ENCODE measurements around the gene PRND. TPM values are rescaled to one million over a fixed set of nuclear protein-coding genes. Genes with fewer than 3 reads are reported as not detected.

The PRND gene
- total RNA-seq: not detected in 2 replicates
- polyA plus RNA-seq: not detected in 2 replicates
- not detected in 2 replicates for polyA plus RNA-seq (2012)
- polyA minus RNA-seq (ENCODE audit: low replicate concordance): not detected in 2 replicates

GRCh38 chr20:4721719-4722118 is at the start of gene PRND:
PRND (plus strand) TSS chr20:4721909; CDS start chr20:4724552, 2,643 bp downstream.
- no peak for DNase-seq (ENCODE audit: low read depth in 2 of 2)
- Histone ChIP-seq H3K9me3 (ENCODE audit: control insufficient read depth, insufficient read depth, low read depth, low read length) (no peaks in the 10 kb centered on the region), H3K4me3 (replicated peaks in 1 of 4; ENCODE audit: control extremely low read depth in 1 of 4, insufficient read depth in 1 of 4, low read depth in 3 of 4, low read length in 4 of 4) (no peak within 1 kb of the TSS), H4K20me1 (ENCODE audit: control insufficient read depth, extremely low read depth, insufficient read depth, low read length) (no peaks in the 10 kb centered on the region), H3K4me2 (ENCODE audit: extremely low read depth, insufficient read depth, low read length) (no peak within 1 kb of the TSS), H3K27me3 (ENCODE audit: control insufficient read depth, insufficient read depth, low read length) (peaks cover 3% of the 10 kb centered on the region), H3K4me1 (ENCODE audit: control insufficient read depth, extremely low read depth, insufficient read depth, low read length) (no peaks in the 10 kb centered on the region), H3K79me2 (ENCODE audit: control insufficient read depth, insufficient read depth, low read length) (no peaks in the 10 kb centered on the region), H2AFZ (ENCODE audit: low read length) (no peak within 1 kb of the TSS), H3K27ac (ENCODE audit: insufficient read depth, low read length) (no peak within 1 kb of the TSS), H3K36me3 (ENCODE audit: control insufficient read depth, insufficient read depth, low read length) (no peaks in the 10 kb centered on the region), H3K9ac (ENCODE audit: insufficient read depth, low read length) (no peak within 1 kb of the TSS)
- no peak for TF ChIP-seq CTCF (conservative IDR thresholded peaks at IDR 0.05 in 1 of 2, IDR thresholded peaks at IDR 0.05 in 1 of 2; ENCODE audit: low read depth in 1 of 2, low read length in 2 of 2)
- no peak for TF ChIP-seq EZH2 (IDR thresholded peaks at IDR 0.05; ENCODE audit: low read length, missing control alignments)

DNA sequence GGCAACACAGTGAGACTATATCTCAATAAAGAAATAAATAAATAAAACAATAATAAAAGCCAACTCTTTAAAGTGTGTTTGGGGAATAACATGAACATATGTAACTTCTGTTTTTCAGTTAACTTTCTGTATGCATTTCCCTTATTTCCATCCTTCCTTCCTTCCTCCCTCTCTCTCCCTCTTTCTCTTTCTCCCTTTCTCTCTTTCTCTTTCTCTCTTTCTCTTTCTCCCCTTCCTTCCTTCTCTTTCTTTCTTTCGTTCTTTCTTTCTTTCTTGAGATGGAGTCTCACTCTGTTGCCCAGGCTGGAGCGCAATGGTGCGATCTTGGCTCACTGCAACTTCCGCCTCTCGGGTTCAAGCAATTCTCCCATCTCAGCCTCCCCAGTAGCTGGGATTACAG is 48.8 kb upstream of the PRND start:
- H3K27me3 ChIP-seq (ENCODE audit: control insufficient read depth, insufficient read depth, low read length): peaks cover 7% of the 10 kb centered on the region
- no peak overlapping the region for H3K4me2 ChIP-seq (ENCODE audit: extremely low read depth, insufficient read depth, low read length)
- H3K4me3 ChIP-seq (replicated peaks in 1 of 4; ENCODE audit: control extremely low read depth in 1 of 4, insufficient read depth in 1 of 4, low read depth in 3 of 4, low read length in 4 of 4): no peak overlapping the region
- no peak overlapping the region for H2AFZ ChIP-seq (ENCODE audit: low read length)
- no peaks in the 10 kb centered on the region for H3K9me3 ChIP-seq (ENCODE audit: control insufficient read depth, insufficient read depth, low read depth, low read length)
- H3K36me3 ChIP-seq (ENCODE audit: control insufficient read depth, insufficient read depth, low read length): no peaks in the 10 kb centered on the region
- H3K79me2 ChIP-seq (ENCODE audit: control insufficient read depth, insufficient read depth, low read length): no peaks in the 10 kb centered on the region
- TF ChIP-seq CTCF (conservative IDR thresholded peaks at IDR 0.05 in 1 of 2, IDR thresholded peaks at IDR 0.05 in 1 of 2; ENCODE audit: low read depth in 1 of 2, low read length in 2 of 2) (no peak), EZH2 (IDR thresholded peaks at IDR 0.05; ENCODE audit: low read length, missing control alignments) (no peak)
- H3K4me1 ChIP-seq (ENCODE audit: control insufficient read depth, extremely low read depth, insufficient read depth, low read length): no peaks in the 10 kb centered on the region
- no peaks in the 10 kb centered on the region for H4K20me1 ChIP-seq (ENCODE audit: control insufficient read depth, extremely low read depth, insufficient read depth, low read length)
- no peak overlapping the region for H3K27ac ChIP-seq (ENCODE audit: insufficient read depth, low read length)
- no peak for DNase-seq (ENCODE audit: low read depth in 2 of 2)
- H3K9ac ChIP-seq (ENCODE audit: insufficient read depth, low read length): no peak overlapping the region

- no peaks in the 10 kb centered on the region for H3K79me2 ChIP-seq (ENCODE audit: control insufficient read depth, insufficient read depth, low read length)
- no peak overlapping the region for H3K27ac ChIP-seq (ENCODE audit: insufficient read depth, low read length)
- H3K27me3 ChIP-seq (ENCODE audit: control insufficient read depth, insufficient read depth, low read length): peaks cover 7% of the 10 kb centered on the region
- TF ChIP-seq EZH2 (IDR thresholded peaks at IDR 0.05; ENCODE audit: low read length, missing control alignments) (no peak), CTCF (conservative IDR thresholded peaks at IDR 0.05 in 1 of 2, IDR thresholded peaks at IDR 0.05 in 1 of 2; ENCODE audit: low read depth in 1 of 2, low read length in 2 of 2) (no peak)
- no peaks in the 10 kb centered on the region for H3K36me3 ChIP-seq (ENCODE audit: control insufficient read depth, insufficient read depth, low read length)
- no peak overlapping the region for H2AFZ ChIP-seq (ENCODE audit: low read length)
- no peaks in the 10 kb centered on the region for H3K9me3 ChIP-seq (ENCODE audit: control insufficient read depth, insufficient read depth, low read depth, low read length)
- H3K9ac ChIP-seq (ENCODE audit: insufficient read depth, low read length): no peak overlapping the region
- no peak for DNase-seq (ENCODE audit: low read depth in 2 of 2)
- H3K4me3 ChIP-seq (replicated peaks in 1 of 4; ENCODE audit: control extremely low read depth in 1 of 4, insufficient read depth in 1 of 4, low read depth in 3 of 4, low read length in 4 of 4): no peak overlapping the region
- no peaks in the 10 kb centered on the region for H3K4me1 ChIP-seq (ENCODE audit: control insufficient read depth, extremely low read depth, insufficient read depth, low read length)
- H4K20me1 ChIP-seq (ENCODE audit: control insufficient read depth, extremely low read depth, insufficient read depth, low read length): no peaks in the 10 kb centered on the region
- no peak overlapping the region for H3K4me2 ChIP-seq (ENCODE audit: extremely low read depth, insufficient read depth, low read length)
Observed at GRCh38 chr20:4673371-4674001, 48.2 kb upstream of the PRND start.
